ENCODE measurements around the gene DNAH8.

- no peak for TF ChIP-seq EZH2phosphoT487 (IDR thresholded peaks at IDR 0.05; ENCODE audit: borderline replicate concordance, low read length)
- TF ChIP-seq CTCF (conservative IDR thresholded peaks at IDR 0.05; ENCODE audit: low read depth, low read length), result no peak
Observed at GRCh38 chr6:39054577-39055142, 339.5 kb downstream of the DNAH8 start.
